Activated CD4-positive, alpha-beta T cell treated with anti-CD3 and anti-CD28 coated beads, Interleukin-2, amount 10 ng/mL, durations not matched to agents 24 days and 14 days (primary cell): ENCODE data around the gene SAC3D1. TPM values are rescaled to one million over a fixed set of nuclear protein-coding genes. Genes with fewer than 3 reads are reported as not detected.

ENCODE experiments used
- DNase-seq: peaks from one replicate; pipeline ENCODE4 v3.0.0; 2022
- H3K27ac Mint-ChIP-seq: one replicate; pipeline ENCODE4 v1.8.0; 2022; ENCODE audit warnings: mild to moderate bottlenecking, mixed read lengths
- H3K27me3 Mint-ChIP-seq: one replicate; pipeline ENCODE4 v1.8.0; 2022; ENCODE audit warnings: mixed read lengths
- H3K36me3 Mint-ChIP-seq: one replicate; pipeline ENCODE4 v1.8.0; 2022; ENCODE audit warnings: low read depth, mild to moderate bottlenecking, mixed read lengths
- H3K4me1 Mint-ChIP-seq: one replicate; pipeline ENCODE4 v1.8.0; 2021; ENCODE audit warnings: mixed read lengths
- H3K4me3 Mint-ChIP-seq: one replicate; pipeline ENCODE4 v1.8.0; 2022; ENCODE audit warnings: mild to moderate bottlenecking, moderate library complexity, mixed read lengths
- H3K9me3 Mint-ChIP-seq: one replicate; pipeline ENCODE4 v1.8.0; 2021; ENCODE audit warnings: mixed read lengths
- intact Hi-C: fragments of 100-400 bp; cut with micrococcal nuclease; formaldehyde crosslinking; loops from one replicate; pipeline ENCODE4 v1.15.1; 2023
- total RNA-seq: library from RNA; stranded (reverse); gene quantifications from 2 replicates; pipeline ENCODE4 v1.2.3, GENCODE V29; 2022

SAC3D1 gene
- total RNA-seq, 1 donor from 2014 or later, result 18.0 TPM

- Mint-ChIP-seq H3K27me3 (peaks cover under 1% of the 10 kb centered on the region), H3K36me3 (peaks cover 57% of the 10 kb centered on the region), H3K9me3 (no peaks in the 10 kb centered on the region), H3K4me1 (peaks cover 43% of the 10 kb centered on the region), H3K4me3 (no peak overlapping the region), H3K27ac (peak overlapping the region; percentile 65)
- DNase-seq, result no peak
- intact Hi-C loops, result no loop called here
These were observed 37.9 kb downstream of the SAC3D1 start for GRCh38 chr11:65078786-65079342.

GRCh38 chr11:65083134-65083833 is 42.3 kb downstream of the SAC3D1 start:
- H3K4me1 Mint-ChIP-seq, result peaks cover 52% of the 10 kb centered on the region
- no peaks in the 10 kb centered on the region for H3K9me3 Mint-ChIP-seq
- DNase-seq, result no peak
- peaks cover 2% of the 10 kb centered on the region for H3K27me3 Mint-ChIP-seq
- H3K4me3 Mint-ChIP-seq, result peak overlapping the region; percentile 99
- intact Hi-C loops, result no loop called here
- H3K27ac Mint-ChIP-seq, result peak overlapping the region; percentile 99
- peaks cover 60% of the 10 kb centered on the region for H3K36me3 Mint-ChIP-seq

GRCh38 chr11:65083834-65084597 is 43.0 kb downstream of the SAC3D1 start, which contains the start of the genes CDCA5 and ZFPL1:
Gene CDCA5 (minus strand): TSS chr11:65084040. CDS start chr11:65083978, 62 bp downstream.
Gene ZFPL1 (plus strand): TSS chr11:65084222. CDS start chr11:65084699, 477 bp downstream.
- intact Hi-C loops, result loop anchor here (1.0 kb wide), 6 partner anchors 12 to 70 kb away; partner anchors contain the start of genes ARL2, FAU, MRPL49 and SNX15
- Mint-ChIP-seq H3K36me3 (peaks cover 62% of the 10 kb centered on the region), H3K4me1 (peaks cover 46% of the 10 kb centered on the region)

GRCh38 chr11:65084598-65085375 is 43.8 kb downstream of the SAC3D1 start:
- H3K4me3 Mint-ChIP-seq, result peak overlapping the region; percentile 99
- peaks cover 46% of the 10 kb centered on the region for H3K4me1 Mint-ChIP-seq
- H3K9me3 Mint-ChIP-seq, result no peaks in the 10 kb centered on the region
- peak overlapping the region; percentile 99 for H3K27ac Mint-ChIP-seq
- H3K36me3 Mint-ChIP-seq, result peaks cover 62% of the 10 kb centered on the region
- peaks cover 2% of the 10 kb centered on the region for H3K27me3 Mint-ChIP-seq
- intact Hi-C loops, result loop anchor here (1.0 kb wide), 6 partner anchors 12 to 70 kb away; partner anchors contain the start of genes ARL2, FAU, MRPL49 and SNX15
- DNase-seq, result peak; percentile 66

More at GRCh38 chr11:65083834-65084597, 43.0 kb downstream of the SAC3D1 start, which contains the start of the genes CDCA5 and ZFPL1:
- no peaks in the 10 kb centered on the region for H3K9me3 Mint-ChIP-seq
- peaks cover 2% of the 10 kb centered on the region for H3K27me3 Mint-ChIP-seq
- H3K27ac Mint-ChIP-seq, result peak within 1 kb of the TSS; percentile 99
- DNase-seq, result peak; percentile 100
- H3K4me3 Mint-ChIP-seq, result peak within 1 kb of the TSS; percentile 99

GRCh38 chr11:65085446-65085845 is 44.4 kb downstream of the SAC3D1 start:
- Mint-ChIP-seq H3K36me3 (peaks cover 57% of the 10 kb centered on the region), H3K27ac (peak overlapping the region; percentile 99), H3K27me3 (peaks cover 2% of the 10 kb centered on the region), H3K9me3 (no peaks in the 10 kb centered on the region), H3K4me1 (peaks cover 44% of the 10 kb centered on the region), H3K4me3 (peak overlapping the region; percentile 99)
- intact Hi-C loops, result no loop called here
- no peak for DNase-seq

- Mint-ChIP-seq H3K4me1 (peaks cover 35% of the 10 kb centered on the region), H3K27ac (no peak overlapping the region), H3K36me3 (peaks cover 47% of the 10 kb centered on the region), H3K27me3 (peaks cover 2% of the 10 kb centered on the region), H3K9me3 (no peaks in the 10 kb centered on the region), H3K4me3 (no peak overlapping the region)
- DNase-seq, result no peak
- intact Hi-C loops, result no loop called here
These were observed 45.8 kb downstream of the SAC3D1 start for GRCh38 chr11:65086809-65087208.

- peaks cover 2% of the 10 kb centered on the region for H3K27me3 Mint-ChIP-seq
These were observed 46.2 kb downstream of the SAC3D1 start for GRCh38 chr11:65087216-65087615.

GRCh38 chr11:65087827-65088226 is 46.8 kb downstream of the SAC3D1 start:
- Mint-ChIP-seq H3K27ac (no peak overlapping the region), H3K9me3 (no peaks in the 10 kb centered on the region), H3K27me3 (peaks cover 2% of the 10 kb centered on the region), H3K36me3 (peaks cover 39% of the 10 kb centered on the region), H3K4me1 (peaks cover 27% of the 10 kb centered on the region), H3K4me3 (no peak overlapping the region)
- intact Hi-C loops, result no loop called here
- no peak for DNase-seq

More at GRCh38 chr11:65087216-65087615, 46.2 kb downstream of the SAC3D1 start:
- no peak overlapping the region for H3K4me3 Mint-ChIP-seq
- no peak overlapping the region for H3K27ac Mint-ChIP-seq
- no peaks in the 10 kb centered on the region for H3K9me3 Mint-ChIP-seq
- intact Hi-C loops, result no loop called here
- peaks cover 43% of the 10 kb centered on the region for H3K36me3 Mint-ChIP-seq
- peaks cover 32% of the 10 kb centered on the region for H3K4me1 Mint-ChIP-seq
- DNase-seq, result no peak

GRCh38 chr11:65089621-65090020 is 48.6 kb downstream of the SAC3D1 start:
- no peaks in the 10 kb centered on the region for H3K27me3 Mint-ChIP-seq
- no peaks in the 10 kb centered on the region for H3K9me3 Mint-ChIP-seq
- no peak overlapping the region for H3K27ac Mint-ChIP-seq
- no peak overlapping the region for H3K4me3 Mint-ChIP-seq
- H3K36me3 Mint-ChIP-seq, result peaks cover 25% of the 10 kb centered on the region
- no peak for DNase-seq
- intact Hi-C loops, result no loop called here
- H3K4me1 Mint-ChIP-seq, result peaks cover 13% of the 10 kb centered on the region

GRCh38 chr11:65090628-65091027 is 49.6 kb downstream of the SAC3D1 start:
- H3K27ac Mint-ChIP-seq, result no peak overlapping the region
- H3K4me3 Mint-ChIP-seq, result no peak overlapping the region
- peaks cover 5% of the 10 kb centered on the region for H3K4me1 Mint-ChIP-seq
- H3K27me3 Mint-ChIP-seq, result no peaks in the 10 kb centered on the region
- DNase-seq, result no peak
- H3K36me3 Mint-ChIP-seq, result peaks cover 21% of the 10 kb centered on the region
- intact Hi-C loops, result no loop called here
- no peaks in the 10 kb centered on the region for H3K9me3 Mint-ChIP-seq

Other genes with a start within 250 kb of the SAC3D1 start
- gene MAP4K2, start 238.0 kb upstream of the SAC3D1 start, total RNA-seq, result 63.5 and 67.3 TPM in 2 replicates
- 36.7 and 39.1 TPM in 2 replicates for gene MEN1, start 230.7 kb upstream of the SAC3D1 start, total RNA-seq
- gene CDC42BPG, start 196.6 kb upstream of the SAC3D1 start, total RNA-seq, result 0.05 TPM in 2 replicates
- gene EHD1, start 162.6 kb upstream of the SAC3D1 start, total RNA-seq, result 93.0 and 101 TPM in 2 replicates
- 22.5 and 23.1 TPM in 2 replicates for gene ATG2A, start 124.0 kb upstream of the SAC3D1 start, total RNA-seq
- gene PPP2R5B, start 116.5 kb upstream of the SAC3D1 start, total RNA-seq, result 11.4 and 16.7 TPM in 2 replicates
- not detected in 2 replicates for gene GPHA2, start 105.3 kb upstream of the SAC3D1 start, total RNA-seq
- gene MAJIN, start 69.1 kb upstream of the SAC3D1 start, total RNA-seq, result 0.71 TPM in 1 of 2 replicates, not detected in the other
- gene BATF2, start 44.2 kb upstream of the SAC3D1 start, total RNA-seq, result 0.09 TPM in 1 of 2 replicates, not detected in the other
- 78.8 and 87.9 TPM in 2 replicates for gene ARL2, start 27.1 kb upstream of the SAC3D1 start, total RNA-seq
- 15.9 and 17.9 TPM in 2 replicates for gene SNX15, start 13.8 kb upstream of the SAC3D1 start, total RNA-seq
- gene NAALADL1, start 17.3 kb downstream of the SAC3D1 start, total RNA-seq, result 12.5 and 13.0 TPM in 2 replicates
- gene CDCA5, start 42.8 kb downstream of the SAC3D1 start, total RNA-seq, result 94.4 and 95.1 TPM in 2 replicates
- gene ZFPL1, start 43.0 kb downstream of the SAC3D1 start, total RNA-seq, result 33.3 and 34.7 TPM in 2 replicates
- 127 and 136 TPM in 2 replicates for gene VPS51, start 55.0 kb downstream of the SAC3D1 start, total RNA-seq
- 28.2 and 28.9 TPM in 2 replicates for gene TM7SF2, start 70.7 kb downstream of the SAC3D1 start, total RNA-seq
- gene ZNHIT2, start 76.5 kb downstream of the SAC3D1 start, total RNA-seq, result 17.1 and 18.1 TPM in 2 replicates
- gene FAU, start 80.9 kb downstream of the SAC3D1 start, total RNA-seq, result 1,048 and 1,049 TPM in 2 replicates
- gene MRPL49, start 81.1 kb downstream of the SAC3D1 start, total RNA-seq, result 78.1 and 81.4 TPM in 2 replicates
- gene SYVN1, start 93.3 kb downstream of the SAC3D1 start, total RNA-seq, result 36.9 and 39.0 TPM in 2 replicates
- gene SPDYC, start 129.0 kb downstream of the SAC3D1 start, total RNA-seq, result not detected in 2 replicates
- 87.1 and 96.5 TPM in 2 replicates for gene CAPN1, start 140.7 kb downstream of the SAC3D1 start, total RNA-seq
- 77.4 and 82.8 TPM in 2 replicates for gene POLA2, start 220.8 kb downstream of the SAC3D1 start, total RNA-seq